Stimulated activated CD8-positive, alpha-beta memory T cell treated with anti-CD3 and anti-CD28 coated beads, Interleukin-12 subunit alpha, Interleukin-12 subunit beta, amount 100 ng/mL, for 4 hours (primary cell): Measurements from ENCODE around the gene RMC1.
"Not testable (repeated sequence)": the region's sequence is repeated elsewhere in the genome, so short reads cannot be mapped to it uniquely, and the experiment has no call there.

Experiments used
- DNase-seq: peaks from one replicate; pipeline ENCODE4 v3.0.0-alpha.2; 2020; ENCODE audit warnings: low read depth

RMC1 gene

DNA sequence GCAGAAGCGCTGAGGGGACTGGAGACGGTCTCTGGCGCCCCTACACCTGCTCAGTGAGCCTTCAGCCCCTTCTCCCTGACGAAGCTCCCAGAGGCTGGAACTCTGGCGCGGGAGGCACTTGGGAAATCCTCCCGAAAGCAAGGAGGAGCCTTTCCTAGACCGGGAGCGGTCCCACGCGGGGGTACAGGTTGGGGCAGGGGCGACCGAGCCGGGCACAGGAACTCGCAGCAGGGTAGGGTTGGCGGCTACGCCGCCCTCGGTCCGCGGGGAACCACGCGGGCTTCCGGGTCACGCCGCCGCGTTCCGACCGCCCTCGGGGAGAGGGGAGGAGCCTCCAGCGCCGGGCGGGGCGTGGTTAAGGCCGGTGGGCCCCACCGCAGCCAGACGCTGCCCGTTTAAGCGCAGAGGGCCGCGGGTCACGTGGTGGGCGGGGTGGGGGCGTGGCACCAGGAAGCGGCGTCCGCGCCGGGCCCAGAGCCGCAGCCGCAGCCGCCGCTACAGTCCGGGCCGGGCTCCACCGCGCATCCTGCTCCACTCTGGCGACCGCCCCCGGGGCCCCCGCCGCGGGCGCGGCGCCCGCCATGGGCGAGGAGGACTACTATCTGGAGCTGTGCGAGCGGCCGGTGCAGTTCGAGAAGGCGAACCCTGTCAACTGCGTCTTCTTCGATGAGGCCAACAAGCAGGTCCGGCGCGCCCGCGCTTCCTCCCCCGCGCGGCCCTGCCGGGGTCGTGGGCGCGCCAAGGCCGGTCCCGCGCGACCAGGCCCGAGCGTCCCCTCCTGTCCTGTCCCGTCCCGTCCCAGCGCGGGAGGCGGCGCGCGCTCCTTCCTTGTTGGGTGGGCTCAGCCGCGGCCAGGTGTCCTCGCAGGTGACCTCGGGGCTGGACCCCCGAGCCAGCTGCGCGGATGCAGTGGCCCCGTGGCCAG lies at the start of gene RMC1:
TSS of gene RMC1 (plus strand) at position 474 of the 925 bp plus-strand sequence. CDS start at position 582, 108 bp downstream.
- DNase-seq = peak; percentile 97

DNA sequence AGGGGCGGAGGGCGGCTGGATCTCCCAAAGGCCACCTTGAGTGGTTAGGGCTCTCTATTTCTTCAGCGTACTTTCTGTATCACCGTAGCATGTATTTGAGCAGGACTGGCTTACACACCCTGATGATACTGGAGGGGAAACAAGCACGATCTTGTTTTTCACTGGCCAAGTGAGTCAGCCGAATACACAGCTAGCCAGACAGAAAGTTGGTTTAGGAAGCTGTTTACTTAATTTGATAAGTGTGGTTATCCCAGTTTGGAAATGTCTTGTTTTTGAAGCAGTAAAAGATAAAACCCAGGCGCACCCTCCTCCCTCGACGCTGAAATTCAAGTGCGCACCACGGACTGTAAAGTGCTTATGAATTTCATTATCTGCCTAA lies 49.6 kb upstream of the RMC1 start:
- DNase-seq = no peak

DNA sequence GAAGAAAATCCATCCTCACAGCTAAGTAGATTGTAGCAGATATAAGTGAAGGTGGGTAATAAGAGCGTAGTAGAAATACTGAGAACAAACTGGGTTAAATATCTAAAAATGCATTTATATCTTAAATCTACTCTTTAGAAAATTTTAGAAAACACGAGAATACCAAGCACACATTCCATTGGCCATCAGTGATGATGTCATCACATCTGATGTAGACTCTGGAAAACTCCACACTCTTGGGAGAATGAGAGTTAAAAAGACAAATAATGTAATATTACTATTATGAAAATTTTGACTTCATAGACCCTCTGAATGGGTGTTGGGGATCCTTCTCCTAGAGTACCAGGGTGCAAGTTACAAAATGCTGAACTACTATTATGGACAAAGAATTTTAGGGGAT lies 46.5 kb upstream of the RMC1 start:
- DNase-seq = no peak

DNA sequence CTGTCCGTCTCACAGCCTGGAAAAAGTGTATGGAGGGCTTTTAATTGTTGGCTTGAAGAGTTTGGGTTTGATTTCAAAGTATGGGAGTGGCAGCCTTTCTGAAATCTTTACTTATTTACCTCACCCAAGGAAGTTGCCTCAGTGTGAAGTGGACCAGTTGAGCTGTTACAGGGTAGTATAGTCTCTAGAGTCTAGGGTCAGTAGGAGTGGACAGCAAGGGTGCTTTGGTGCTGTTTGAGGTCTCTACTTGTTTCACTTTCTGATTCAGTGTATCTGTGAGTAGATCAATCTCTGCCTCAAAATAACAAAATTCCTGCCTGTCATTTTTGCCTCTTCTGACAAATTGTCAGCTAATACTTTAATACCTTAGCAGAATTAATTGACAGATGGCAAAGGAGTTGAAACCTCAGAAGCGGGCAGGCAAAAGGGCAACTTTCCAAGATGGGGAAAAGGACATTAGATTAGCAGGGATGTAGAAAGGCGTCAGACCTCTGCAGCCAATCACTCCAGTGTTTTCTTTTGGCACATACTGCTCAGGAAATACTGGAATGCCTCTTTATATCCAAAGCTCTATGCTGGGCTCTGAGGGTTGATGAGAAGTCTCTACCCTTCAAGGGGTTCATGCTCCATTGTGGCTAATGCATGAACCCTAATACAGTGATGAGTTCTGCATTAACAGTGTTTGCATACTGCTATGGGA lies 44.3 kb upstream of the RMC1 start:
- no peak for DNase-seq

DNA sequence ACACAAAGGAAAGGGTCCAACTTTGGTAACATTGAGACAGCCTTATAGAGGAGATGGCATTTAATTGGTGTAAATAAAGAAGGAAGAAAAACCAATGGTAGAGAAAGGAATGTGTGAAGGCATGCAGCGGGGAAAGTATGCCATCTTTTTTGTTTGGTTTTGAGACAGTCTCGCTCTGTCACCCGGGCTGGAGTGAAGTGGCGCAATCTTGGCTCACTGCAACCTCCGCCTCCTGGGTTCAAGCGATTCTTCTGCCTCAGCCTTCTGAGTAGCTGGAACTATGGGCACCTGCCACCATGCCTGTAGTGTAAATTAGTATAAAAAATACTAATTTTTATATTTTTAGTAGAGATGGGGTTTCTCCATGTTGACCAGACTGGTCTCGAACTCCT lies 43.8 kb upstream of the RMC1 start:
- DNase-seq = no peak

DNA sequence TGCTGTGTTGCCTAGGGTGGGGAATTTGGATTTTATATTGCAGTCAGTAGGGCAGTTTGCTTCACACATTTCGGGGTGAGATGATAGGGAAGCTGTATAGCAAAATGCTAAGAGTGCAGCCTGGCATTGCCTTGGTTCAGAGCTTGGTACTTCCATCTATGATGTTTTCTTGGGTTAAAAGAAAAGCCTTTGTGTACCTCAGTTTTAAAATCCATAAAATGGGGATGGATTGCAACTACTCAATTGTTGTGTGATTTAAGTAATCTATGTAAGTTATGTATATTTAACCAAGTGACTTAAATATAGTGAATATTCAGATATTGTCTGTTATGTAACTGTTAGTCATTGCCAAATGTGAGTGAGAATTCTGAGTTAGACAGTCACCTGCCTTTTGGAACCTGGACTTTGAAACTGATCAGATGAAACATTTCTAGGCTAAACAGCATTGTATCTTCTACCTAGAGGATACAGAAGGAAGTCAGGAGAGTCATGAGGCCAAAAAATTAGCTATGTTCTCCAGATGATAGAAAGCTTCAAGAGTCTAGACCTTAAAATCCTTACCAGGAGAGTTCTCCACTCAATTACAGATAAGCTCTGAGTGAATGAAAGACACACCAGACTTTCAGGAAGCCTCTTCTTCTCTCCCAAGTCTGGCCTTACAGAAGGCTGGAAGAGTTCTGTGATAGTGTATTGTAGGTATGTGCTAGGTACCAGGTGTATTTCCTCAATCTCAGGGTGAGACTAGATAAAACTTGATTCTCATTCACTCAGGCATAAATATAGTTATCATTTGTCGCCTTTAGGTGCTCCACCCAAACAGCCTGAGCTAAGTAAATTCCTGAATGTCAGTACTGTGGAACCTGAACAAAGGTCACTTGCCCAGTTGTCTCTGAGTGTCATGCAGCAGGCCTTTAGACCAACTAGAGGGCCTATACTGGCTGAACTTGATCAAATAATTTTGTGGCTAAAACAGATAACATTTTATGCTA lies 42.7 kb upstream of the RMC1 start:
- no peak for DNase-seq

DNA sequence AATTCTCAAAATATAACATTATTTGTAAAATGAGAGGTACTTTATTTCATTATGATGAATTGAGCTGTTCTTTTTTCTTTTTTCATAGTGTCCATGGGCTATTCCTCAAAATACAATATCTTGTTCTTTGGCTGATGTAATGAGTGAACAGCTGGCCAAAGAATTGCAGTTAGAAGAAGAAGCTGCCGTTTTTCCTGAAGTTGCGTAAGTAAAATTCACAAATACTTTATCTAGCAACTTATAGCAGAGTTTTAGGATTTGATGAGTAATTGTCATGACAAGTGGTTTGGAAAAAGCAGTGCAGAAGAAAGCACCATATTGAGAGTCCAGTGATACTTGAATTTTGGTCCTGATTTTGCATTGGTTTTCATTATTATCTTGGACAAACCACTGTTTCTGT lies 40.4 kb upstream of the RMC1 start:
- DNase-seq = no peak

DNA sequence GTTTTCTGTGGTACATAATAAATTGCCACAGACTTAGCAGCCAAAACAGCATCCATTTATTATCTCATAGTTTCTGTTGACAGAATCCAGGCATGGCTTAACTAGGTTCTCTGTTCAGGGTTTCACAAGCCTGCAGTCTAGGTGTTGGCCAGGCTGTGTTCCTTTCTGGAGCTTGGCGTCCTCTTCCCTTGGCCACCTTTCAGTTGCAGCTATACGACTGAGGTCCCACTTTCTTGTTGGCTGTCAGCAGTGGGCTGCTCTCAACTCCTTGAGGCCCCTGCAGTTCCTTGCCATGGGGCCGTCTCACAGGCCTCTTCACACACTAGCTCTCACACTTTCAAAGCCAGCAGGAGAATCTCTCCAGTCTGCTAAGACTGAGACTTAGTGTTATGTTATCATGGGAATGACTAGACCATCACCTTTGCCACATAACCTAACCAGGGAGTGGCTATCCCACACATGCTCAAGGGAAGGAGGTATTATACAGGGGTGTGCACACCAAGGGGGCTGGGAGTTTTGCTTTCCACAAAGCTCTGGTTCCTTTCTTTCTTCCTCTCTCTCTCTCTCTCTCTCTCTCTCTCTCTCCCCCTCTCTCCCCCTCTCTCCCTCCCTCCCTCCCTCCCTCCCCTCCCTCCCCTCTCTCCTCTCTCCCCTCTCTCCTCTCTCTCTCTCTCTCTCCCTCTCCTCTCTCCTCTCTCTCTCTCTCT lies 34.4 kb upstream of the RMC1 start:
- DNase-seq = no peak

DNA sequence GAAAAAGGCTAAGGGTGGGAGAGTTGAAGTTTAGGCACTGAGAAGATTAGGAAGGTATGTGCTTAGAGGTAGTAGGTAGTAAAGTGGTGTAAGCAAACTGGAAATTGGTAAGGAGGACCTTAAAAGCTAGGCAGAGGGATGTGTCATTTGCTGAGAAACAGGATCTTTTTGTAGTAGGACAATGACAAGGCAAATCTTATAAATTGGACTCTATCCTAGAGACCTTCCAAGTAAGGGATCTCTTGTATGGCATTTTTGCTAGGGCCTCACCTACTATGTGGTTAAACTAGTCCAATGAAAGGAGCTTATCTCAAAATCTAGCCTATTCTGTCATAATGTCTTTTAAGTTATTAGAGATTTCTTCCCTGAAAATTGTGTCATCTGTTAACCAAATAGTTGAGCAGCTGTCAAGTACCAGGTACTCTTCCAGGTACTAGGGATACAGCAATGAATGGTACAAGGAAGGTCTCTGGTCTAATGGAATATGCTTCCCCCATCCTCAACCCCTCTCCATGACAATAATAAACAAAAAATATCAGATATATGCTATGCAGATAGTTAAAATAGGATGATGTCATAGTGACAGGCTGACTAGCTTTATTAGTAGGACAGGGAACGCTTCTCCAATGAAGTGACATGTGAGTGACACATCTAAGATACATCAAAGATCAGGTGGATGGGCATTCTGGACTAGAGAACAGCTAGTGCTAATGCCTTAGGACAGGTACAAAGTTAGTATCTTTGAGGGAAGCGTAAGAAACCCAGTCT lies 32.5 kb upstream of the RMC1 start:
- no peak for DNase-seq

DNA sequence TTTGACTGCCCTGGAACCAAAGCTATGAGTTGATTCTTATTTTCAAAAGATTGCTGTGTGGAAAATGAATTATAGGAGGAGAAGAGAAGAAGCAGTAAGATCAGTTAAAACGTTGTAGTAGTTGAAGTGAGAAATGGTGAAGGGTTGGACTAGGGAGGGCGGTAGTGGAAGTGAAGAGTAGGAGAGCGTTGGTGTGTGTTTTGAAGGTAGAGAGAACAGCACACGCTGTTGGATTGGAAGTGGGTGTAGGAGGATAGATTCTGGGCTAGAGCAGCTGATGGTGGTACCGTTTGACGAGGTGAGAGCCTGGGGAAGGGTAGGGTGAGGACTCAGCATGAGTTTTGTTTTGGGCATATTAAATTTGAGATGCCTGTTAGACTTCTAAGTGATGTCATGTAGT lies 31.8 kb upstream of the RMC1 start:
- DNase-seq = no peak

DNA sequence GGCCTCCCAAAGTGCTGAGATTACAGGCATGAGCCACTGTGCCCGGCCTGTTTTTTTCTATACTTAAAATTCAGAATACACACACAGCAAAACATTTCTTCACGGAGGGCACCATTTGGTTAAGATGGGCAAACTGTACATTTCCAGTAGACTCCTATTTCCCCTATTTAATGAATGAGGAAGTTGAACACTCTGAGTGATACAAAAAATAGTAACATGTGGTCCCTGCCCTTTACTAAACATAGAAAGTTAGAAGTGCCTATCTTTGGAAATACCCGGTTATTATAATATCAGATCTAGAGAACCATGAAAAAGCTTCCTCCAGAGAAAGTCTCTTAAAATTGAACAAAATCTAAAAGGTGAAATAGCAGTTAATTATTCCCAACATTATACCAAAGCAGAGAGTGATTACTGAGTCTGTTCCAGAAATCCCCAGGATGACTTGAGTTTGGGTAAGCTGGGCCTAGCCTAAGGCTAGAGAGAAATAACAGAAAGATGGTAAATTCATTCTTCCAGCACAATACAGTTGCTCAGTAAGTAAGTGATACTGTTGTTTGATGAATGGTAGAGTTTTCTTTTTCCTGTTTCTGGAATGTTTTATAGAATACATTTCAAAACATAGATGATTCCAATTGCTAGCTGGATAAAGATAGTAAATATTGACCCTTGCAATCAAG lies 23.3 kb upstream of the RMC1 start:
- DNase-seq = no peak

DNA sequence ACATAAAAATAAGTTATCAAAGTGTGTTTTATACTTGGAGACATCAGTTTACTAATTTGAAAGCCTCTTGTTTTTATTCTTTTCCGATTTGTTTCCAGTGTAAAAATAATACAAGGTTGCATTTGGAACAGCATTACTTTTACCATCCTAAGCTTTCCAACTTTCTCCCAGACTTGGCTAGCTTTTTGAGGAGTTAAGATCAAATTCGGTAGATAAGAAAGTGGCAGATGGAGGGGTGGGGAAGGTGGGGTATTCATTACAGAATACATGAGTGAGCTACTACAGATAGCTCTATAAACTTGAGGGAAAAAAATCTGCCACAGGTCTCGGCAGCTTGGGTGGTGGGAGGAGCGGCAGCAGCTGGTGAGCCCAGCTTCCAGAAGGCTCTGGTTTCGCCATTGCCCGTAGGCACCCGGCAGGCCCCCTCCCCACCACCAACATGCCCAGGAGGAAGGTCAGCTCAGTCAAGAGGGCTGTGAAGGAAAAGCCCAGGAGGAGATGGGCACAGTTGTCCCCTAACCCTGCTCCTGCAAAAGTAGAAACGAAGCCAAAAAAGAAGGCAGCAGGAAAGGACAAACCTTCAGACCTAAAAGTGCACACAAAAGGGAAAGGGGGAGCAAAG lies 18.6 kb upstream of the RMC1 start:
- no peak for DNase-seq

DNA sequence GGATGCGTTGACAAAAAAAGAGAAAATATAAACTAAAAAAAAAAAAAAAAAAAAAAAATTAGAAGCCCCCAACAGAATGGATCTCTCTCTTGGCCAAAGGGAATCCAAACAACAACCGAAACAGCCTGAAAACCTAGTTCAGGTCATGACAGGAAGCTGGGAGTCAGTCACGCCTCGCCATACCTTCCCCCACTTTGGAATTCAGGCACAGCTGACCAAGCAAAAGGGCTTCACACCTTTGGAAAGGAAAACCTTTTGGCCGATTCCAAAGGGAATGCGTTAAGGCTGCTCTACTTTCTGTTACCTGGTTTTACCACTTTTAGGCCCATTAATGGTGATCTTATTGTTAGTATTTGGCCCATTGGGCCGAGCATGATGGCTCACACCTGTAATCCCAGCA lies 17.9 kb upstream of the RMC1 start:
- DNase-seq = no peak

DNA sequence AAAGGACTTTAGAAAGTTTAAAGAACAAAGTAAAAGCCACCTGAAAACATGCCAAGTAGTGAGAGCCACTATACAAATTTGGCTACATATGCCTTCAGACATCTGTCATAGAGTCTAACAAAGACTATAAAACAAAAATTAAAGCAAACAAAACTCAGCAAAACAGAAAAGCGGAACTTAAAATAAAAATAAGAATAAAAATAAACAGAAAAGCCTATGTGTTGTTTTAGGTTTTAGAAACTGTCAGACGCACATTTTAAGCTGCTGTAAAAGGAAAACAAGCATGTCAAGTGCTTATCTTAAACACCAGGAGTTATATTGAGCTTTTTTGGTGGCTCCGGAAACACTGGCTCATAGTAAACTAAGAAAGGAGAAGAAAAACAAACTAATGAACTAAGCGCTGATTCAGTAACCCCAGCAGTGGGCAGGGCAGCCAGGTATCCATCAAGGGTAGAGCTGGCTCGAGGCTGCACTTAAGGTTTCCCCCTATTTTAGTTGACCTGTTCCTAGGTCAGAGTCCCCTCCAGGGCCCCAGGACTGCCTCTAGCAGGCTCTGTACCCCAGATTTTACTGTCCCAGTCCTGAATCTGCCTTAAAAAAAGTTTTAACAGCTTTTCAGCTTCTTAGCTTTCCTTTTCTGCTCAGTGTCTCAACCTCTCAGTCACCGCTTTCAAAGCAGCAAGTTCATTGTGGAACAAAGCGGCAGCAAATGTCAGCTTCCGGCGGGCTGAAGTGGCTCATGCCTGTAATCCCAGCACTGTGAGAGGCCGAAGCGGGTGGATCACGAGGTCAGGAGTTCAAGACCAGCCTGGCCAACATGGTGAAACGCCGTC lies 15.4 kb upstream of the RMC1 start:
- DNase-seq = peak; percentile 19

DNA sequence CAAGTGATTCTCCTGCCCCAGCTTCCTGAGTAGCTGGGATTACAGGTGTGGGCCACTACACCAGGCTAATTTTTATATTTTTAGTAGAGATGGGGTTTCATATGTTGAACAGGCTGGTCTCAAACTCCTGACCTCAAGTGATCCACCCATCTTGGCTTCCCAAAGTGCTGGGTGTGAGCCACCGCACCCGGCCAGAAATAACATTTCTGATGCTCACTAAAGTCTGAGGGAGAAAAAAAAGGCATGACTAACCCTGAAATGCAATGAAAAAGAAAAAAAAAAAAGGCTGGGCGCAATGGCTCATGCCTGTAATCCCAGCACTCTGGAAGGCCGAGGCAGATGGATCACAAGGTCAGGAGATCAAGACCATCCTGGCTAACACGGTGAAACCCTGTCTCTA lies 13.7 kb upstream of the RMC1 start:
- DNase-seq = not testable (repeated sequence)

DNA sequence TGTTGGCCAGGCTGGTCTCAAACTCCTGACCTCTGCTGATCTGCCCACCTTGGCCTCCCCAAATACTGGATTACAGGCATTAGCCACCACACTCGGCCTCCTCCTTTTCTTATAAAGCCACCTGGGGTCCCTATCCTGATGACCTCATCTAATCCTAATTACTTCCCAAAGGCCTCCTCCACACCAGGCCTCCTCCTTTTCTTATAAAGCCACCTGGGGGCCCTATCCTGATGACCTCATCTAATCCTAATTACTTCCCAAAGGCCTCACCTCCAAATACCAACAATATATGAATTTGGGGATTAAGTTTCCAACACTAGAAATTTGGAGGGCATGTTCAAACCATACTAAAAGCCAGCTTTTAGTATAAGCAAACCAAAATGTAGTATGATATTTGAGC lies 9.7 kb upstream of the RMC1 start:
- no peak for DNase-seq

DNA sequence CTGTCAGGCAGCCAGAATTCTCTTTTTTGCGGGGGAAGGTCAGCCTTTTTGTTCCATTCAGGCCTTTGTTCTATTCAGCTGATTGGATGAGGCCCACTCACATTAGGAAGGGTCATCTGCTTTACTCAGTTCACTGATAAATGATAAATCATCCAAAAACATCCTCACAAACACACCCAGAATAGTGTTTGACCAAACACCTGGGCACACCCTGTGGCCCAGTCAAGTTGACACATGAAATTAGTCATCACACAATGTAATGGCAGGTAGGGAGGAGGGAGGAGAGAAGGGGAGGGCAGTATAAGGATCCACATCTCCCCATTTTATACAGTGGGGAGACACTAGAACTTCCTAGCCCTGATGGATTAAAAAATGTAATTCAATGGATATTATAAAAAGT lies 8.3 kb upstream of the RMC1 start:
- no peak for DNase-seq

DNA sequence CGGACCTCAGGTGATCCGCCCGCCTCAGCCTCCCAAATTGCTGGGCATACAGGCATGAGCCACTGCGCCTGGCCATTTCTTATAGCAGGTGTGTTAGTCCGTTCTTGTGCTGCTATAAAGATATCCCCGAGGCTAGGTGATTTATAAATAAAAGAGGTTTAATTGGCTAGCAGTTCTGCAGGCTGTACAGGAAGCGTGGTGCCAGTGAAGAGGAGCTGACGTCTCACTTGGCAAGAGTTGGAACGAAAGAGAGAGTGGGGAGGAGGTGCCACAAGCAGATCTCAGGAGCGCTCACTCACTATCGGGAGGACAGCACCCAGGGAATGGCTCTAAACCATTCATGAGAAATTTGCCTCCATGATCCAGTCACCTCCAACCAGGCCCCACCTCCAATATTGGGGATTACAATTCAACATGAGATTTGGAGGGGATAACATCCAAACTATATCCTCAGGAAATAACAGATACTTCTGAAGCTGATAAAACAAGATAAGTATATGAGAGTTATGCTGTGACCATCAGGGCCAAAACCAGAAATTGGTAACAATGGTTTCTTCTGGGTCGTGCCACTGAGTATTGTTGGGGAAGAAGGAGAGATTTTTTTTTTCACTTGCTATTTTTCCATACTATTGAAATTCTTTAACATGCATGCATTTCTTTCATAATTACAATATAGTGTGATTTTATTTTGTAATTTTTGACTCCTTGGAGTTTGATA lies 7.4 kb upstream of the RMC1 start:
- DNase-seq = no peak
